Endothelial cell of hepatic sinusoid (primary cell): ENCODE data around the gene NUDT12.

Experiments
- in situ Hi-C: cut with HindIII; loops from 2 replicates; pipeline ENCODE4 v1.10.0; 2017; ENCODE audit warnings: low sequenced_read_pairs

The NUDT12 gene

DNA sequence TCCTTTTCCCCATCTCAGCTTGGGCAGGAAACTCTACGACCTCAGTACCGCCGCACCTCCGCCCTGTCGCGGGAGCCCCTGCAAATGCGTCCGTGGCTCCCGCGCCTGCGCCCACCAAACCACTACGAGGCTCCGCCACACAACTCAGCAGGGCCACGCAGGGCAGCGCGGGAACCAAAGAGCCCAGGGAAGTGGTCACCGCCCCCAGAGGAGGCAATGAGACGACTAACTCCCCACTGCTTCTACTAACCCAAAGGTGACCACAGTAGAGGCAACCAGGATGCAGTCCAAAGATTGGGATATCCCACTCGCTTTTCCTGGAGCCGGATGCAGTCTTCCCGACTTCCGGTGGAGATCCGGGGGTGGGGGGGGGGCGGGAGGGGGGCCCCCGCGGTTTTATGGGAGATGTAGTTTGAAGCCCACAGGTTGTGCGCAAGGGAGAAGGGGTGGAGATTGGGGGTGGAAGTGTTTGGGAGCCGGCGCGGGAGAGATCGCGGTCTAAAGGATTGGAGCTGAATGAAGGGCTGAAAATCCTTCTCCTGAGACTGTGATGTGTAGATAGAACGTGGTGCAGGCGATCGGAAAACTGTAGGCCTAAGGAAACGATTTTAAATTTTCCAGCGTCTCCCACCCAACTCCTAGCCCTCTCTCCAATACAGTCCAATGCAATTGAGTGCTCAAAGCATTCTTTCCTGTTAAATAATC is at the start of gene NUDT12:
Gene NUDT12 (minus strand): TSS at position 337 of the 705 bp plus-strand sequence. CDS start 2,541 bp downstream, outside the sequence.
- in situ Hi-C loops = no loop called here

DNA sequence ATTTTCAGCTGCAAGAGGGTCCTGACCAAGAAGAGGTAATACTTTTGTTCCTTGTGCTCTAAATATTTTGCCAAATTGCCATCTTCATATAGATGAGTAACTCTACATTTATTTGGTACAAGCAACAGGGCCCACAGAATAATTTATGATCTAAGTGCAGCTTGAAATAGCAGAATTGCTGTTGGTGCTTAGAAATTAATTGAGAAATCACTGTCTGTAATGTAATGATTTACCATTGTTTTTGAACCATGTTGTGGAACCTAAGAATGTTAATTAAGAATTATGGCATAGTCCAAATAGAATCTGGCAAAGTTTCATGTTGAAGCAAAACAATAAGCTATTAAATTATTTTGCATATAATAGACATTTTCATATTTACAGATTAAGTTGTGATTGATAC is 44.8 kb upstream of the NUDT12 start:
- in situ Hi-C loops = no loop called here

DNA sequence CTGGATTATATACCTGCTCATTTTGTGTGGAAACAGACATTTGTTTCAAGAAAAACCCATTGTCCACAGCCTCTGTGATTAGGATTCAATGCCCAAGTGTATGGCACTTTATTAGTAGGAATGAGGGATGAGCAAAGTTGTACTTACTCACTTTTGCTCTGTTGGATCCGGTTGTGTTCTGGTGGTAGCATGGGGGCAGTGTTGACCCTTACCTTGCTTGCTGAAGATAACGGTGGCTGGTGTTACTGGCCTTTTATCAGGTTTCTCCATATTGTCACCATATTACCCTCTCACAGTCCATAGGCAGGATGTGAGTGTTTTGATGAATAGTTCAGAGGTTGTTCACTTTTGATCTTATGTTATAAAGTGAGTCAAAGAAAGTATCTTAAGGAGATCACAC is 42.7 kb upstream of the NUDT12 start:
- in situ Hi-C loops = no loop called here

DNA sequence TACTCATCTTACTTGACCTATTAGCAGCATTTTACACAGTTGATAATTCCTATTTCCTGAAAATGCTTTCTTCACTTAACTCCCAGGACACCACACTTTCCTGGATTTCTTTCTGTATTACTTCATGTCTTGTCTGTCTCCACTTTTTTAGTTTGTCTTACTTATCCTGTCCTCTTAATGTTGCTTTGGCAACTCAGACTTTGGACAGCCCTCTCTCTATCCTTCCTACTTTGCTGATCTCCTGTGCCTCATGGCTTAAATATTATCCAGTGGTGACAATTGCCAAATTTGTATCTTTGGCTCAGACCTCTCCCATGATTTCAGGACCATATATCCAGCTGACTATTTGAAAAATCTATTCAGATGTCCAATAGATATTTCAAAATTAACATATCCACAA is 39.8 kb upstream of the NUDT12 start:
- in situ Hi-C loops = no loop called here

DNA sequence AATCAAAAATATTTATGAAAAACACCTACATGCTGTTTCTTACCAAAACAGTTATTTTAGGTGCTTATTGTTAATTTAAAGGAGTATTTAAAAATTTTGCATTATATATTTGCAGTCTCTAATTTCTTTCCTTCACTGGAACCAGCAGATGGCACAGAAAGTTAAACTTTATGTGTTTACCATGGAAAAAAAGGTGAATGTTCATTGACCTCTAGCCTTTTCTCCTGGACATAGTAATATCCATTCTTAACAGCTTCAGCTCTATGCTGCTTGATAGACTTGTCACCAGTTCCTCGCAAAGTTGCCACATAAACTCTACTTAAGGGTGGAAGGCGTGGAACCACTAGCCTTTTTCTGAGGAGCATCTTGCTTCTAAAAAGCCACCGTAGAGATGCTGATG is 38.7 kb upstream of the NUDT12 start:
- in situ Hi-C loops = no loop called here

DNA sequence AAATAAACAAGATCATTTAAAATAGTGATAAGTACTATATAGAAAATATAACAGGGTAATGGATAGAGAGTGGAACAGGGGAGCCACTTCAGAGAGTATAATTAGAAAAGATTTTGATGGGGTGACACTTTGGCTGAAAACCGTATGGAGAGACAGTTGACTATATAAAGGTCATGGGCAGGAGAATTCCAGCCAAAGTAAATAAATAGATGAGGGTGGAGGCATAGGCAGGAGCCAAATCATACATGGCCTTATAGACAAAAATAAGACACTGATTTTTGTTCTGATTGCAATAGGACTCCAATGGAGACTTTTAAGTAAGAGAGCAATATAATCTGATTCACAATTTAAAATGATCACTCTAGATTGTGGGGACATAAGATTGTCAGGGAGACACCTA is 37.5 kb upstream of the NUDT12 start:
- in situ Hi-C loops = no loop called here

DNA sequence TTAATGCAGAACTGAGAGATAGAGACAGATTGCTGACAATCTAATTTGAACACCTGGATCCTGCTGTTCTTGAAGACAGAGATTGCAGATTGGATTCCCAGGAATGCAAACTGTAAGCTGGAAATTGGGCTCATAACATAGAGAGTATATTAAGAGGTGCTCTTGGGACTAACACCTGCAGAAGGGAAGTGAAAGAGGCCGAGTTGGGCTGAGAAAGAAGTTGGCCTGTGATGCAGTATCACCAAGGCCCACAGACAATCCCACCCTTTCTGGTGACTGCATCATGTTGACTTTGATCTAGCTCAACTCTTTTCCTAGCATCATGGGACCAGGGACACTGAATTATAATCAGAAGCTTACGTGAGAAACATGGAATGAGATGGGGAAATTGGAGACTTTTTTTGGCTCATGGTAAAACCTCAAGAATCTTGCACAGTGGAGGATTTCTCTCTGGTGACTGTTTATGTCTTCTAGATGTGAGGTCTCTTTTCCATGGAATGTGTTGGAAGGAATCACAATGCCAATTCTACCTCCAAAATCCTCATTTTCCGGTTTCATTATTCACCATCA is 36.5 kb upstream of the NUDT12 start:
- in situ Hi-C loops = loop anchor here (5.0 kb wide), 1 partner anchor 103 kb away; no protein-coding TSS in a partner anchor

DNA sequence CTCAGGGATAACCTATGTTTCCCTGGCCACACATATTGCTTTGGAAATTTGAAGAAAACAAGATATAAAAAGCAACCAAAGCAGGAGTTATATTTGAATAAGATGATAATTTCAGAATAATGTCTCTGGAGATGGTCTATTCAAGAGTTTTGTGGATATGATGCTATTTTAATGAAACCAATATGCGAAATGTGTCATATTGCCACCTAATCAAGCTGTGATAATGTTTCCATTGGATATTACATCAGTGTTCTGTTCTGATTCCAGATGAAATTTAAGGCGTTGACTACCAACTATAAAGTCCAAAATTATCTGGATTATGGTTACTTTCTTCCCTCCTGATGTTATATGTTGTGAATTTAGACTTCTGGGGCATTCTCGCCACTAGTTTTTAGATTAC is 27.6 kb upstream of the NUDT12 start:
- in situ Hi-C loops = no loop called here

DNA sequence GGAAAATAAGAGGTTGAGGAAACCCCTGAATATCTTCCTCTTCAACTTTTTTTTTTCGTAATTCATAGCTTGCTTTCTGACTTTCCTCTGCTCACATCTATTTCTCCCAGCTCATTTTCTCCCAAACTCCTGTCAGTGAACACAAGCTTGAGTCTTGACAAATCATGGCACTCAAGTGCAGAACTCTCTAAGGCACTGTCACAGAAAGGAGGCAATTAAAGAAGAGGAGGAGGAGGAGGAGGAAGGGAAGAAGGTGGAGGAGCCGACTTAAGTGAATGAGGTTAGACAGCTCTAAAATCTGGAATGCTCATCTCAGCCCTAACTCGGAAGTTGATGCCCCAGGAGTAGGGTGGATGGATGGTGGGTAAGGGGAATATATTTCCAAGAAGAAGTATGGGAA is 27.2 kb upstream of the NUDT12 start:
- in situ Hi-C loops = no loop called here

DNA sequence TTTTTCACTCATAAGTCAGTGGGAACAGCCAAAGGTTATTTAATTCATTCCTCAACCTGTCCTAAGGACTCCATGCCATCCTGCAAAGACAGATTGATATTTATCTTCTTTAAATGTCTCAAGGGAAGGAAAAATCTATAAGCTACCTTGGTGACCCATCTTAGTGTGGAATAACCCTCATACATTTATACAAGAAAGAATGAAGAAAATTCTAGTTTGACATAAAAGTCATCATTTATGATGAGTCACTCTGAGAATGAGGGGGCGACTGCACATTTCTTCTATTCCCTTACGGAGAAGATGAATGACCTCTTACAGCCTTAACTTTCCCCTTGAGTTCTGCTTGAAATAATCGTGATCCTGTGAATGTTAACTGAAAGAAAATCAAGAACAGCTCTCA is 26.8 kb upstream of the NUDT12 start:
- in situ Hi-C loops = no loop called here

DNA sequence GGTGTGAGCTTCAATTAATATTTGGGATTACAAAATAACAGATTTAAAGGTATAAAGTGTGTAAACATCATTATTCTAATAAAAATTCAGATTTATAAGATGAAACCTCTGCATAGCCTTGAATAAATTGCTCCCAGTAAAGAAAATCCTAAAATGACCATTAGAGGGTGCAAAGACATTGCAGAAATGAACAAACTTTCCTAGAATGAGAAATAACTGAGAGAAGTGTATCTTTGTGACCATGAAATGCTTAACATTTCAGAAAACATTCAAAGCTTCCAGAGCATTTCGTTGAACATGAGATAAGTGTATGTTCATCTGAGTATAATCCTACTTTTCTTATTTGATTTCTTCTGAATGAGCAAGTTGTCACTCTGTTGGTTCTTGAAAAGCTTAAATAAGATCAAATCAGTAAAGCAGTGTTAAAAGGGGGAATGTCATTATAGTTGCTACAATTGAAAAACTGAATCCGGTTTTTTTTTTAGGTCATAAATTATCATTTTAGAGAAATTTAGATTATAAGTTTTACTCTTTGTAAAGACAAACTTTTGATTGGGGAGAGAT is 24.7 kb upstream of the NUDT12 start:
- in situ Hi-C loops = no loop called here

DNA sequence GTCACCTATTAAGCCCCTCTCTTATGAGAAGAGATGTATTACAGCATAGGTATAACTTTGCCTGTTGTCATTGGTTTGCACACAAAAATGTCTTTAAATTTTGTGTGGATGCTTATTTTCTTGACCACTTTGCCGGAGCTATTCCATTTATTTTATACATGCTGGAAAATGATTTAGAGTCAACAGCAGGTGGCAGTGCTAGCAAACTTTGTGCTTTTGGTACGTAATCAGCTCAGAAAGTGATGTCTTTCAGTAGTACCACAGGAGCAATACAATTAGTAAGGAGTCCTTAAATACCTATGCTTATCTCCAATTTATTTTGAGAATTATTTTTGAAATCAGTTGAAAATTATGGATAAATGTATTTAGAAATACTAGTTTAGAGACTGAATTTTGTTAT is 19.8 kb upstream of the NUDT12 start:
- in situ Hi-C loops = no loop called here

DNA sequence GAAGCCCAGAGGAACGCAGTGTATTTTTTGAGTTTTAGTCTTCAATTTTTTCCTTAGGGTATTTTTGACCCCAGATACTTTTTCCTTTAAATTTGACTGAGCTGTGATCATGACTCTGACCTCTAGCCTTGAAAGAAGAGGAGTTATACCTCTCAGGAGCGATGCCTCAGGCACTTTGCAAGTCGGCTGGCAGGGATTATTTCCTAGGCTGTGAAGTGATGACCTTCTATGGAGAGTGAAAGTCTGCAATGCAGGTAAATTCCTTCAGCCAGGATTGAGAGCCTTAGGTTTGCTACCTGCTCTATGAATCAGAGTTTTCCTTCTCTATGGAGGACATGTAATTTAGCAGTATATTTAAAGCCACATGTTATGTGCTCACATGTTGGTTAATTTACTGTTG is 10.8 kb upstream of the NUDT12 start:
- in situ Hi-C loops = no loop called here

DNA sequence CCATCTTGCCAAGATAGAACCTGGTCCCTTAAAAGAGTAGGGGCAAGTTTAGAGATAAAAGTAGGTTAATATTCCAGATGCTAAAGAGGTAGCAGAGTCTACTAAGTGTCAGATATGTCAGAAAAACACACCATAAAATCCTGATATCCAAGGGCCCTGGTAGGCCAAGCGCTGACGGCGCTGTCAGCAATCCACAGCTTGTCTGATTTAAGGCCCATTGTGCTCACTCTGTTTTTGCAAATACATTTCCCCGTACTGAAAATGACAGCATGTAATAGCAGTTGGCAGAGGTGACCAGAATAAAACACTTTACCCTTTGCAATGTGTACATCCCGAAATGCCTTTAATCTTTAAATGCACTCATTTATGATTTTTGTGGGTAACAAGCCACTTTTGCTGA is 9.9 kb upstream of the NUDT12 start:
- in situ Hi-C loops = no loop called here

DNA sequence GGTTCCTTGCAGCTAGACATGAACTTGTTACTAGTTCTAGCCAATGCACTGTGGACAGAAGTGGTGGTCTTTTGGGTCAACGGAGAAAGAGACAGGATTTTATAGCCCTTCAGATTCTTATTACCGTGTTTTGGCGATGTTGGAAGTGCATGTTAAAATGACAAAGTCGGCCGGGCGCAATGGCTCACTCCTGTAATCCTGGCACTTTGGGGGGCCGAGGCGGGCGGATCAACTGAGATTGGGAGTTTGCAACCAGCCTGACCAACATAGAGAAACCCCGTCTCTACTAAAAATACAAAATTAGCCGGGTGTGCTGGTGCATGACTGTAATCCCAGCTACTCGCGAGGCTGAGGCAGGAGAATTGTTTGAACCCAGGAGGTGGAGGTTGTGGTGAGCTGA is 9.1 kb upstream of the NUDT12 start:
- in situ Hi-C loops = no loop called here

DNA sequence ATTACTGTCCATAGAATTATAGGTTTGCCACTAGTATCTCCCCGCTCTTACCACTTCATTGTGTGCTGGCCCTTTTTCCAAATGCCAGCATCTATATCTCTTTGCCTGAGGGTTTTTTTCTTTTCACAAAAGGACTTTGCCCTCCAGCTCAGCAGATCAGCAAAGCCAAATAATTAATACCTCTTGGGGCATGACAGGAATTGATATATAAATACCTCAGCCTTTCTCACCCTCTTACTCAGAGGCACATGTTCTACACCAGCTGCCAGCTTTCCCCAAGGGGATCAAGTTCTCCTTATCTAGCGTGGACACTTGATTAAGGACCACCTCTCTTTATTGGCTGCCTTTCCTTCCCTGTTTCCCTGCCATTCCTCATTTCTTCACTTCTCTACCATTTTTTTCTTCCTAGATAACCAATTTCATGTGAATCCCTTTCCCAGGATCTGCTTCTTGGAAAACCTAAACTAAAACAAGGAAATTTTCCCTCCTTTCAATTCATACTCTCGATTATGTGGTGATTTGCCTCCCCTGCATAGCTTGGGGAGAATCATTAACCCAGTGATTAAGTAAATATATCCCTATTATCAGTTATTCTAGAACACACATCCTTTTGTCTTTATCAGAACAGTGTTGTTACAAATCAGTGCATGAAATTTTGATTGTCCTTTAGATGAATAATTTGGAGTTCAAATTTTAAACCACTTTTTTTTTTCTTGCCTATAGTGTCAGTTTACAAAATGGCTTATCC is 6.9 kb upstream of the NUDT12 start:
- in situ Hi-C loops = no loop called here

DNA sequence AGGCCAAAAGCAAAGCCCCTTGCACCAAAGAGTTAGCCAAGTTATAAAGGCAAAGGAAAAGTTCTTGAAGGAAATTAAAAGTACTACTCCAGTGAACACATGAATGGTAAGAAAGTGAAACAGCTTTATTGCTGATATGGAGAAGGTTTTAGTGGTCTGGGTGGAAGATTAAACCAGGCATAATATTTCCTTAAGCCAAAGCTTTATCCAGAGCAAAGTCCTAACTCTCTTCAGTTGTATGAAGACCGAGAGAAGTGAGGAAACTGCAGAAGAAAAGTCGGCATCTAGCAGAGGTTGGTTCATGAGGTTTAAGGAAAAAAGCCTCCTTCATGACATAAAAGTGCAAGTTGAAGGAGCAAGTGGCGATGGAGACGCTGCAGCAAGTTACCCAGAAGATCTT is 3.1 kb upstream of the NUDT12 start:
- in situ Hi-C loops = no loop called here

DNA sequence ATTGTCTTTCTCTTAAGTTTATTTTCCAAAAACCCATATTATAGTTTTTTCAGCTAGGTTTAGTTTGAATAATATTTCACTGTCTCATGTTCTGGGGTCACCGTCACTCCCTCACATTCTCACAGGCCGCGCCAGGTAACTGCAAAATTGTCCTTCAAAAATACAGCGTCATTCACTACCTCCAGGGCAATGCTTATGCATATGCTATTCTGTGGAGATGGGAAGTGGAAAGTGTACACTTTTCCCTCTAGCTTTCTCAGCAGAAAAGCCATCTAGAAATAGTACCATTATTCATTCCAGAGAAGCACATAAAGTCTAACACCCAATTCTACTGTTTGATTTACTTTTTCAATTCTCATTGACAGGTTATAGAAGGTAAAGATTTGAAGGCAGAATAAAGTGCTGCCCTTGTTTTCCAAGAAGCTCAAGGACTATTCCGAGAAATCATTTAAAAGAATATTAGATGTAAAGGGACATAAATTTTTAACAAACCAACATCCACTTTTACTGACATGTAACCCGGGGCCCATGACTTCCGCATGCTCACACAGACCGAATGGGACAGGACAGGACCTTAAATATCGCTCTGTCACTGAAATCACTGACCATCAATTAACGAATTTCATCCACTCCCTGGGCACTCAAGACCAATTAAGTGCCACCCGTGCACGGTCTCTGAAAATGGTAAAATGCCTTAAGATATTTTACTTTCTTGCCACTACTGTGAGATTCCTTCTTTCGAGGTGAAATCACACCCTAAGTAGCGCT is 720 bp downstream of the NUDT12 start:
- in situ Hi-C loops = no loop called here

DNA sequence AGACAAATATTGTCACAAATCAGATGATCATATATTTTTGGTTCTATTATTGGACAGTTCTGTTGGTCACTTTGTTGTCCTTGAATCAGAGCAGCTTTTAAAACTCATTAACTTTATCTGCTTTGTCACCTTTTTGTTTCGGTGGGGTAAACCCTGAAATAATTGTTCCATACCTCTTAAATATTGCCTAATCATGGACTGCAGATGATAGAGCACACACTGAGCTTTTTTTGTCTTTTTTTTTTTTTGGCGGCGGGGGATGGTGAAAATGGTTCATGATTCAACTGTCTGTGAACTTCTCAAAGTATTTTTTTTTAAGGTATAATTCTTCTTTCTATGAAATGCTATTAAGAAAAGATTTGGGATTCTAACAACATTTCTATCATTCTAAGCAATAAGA is 1.8 kb downstream of the NUDT12 start:
- in situ Hi-C loops = no loop called here

DNA sequence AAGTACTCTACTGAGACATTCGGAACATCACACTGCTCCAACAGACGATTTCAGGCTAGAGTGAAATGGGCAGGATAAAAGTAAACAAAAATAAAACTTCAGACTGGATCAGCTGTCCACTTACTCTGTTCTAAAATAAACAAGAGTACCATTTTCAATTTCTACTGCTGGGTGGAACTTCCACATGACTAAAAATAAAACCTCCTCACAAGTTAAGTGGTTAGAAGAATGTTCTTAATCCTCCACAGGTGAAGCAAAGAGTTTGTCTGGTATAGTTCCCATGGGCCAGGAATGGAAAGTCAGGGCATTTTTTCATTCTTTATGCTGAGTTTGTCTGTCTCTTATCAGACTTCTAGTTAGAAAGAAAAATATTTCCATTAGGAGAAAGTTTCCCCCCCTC is 15.7 kb downstream of the NUDT12 start:
- in situ Hi-C loops = no loop called here

DNA sequence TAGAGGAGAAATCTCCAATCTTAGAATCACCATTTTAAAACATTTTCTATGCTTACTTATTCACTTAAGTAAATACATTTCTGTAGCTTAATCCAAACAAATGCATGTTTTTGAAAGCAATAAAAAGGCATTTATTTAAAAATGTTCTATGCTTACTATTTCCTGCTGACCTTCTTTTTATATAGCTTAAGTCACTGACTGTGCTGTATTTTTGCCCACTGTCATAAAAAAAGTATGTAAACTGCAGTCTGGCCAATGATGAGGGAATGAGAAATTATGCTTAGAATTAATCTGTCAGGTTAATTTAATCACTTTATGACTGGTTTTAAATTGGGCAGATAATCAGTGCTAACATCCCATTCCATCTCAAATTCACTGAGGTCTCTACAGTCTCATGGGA is 20.1 kb downstream of the NUDT12 start:
- in situ Hi-C loops = no loop called here
